Measurements from ENCODE around the gene RAB11B. TPM values are rescaled to one million over a fixed set of nuclear protein-coding genes. Genes with fewer than 3 reads are reported as not detected.

The RAB11B gene
- total RNA-seq, 1 experiment from 2014 or later, result 67.2 TPM

- DNase-seq (ENCODE audit: unreplicated experiment), result peak; percentile 79
- Mint-ChIP-seq H3K9me3 (ENCODE audit: unreplicated experiment) (no peaks in the 10 kb centered on the region), H3K4me1 (ENCODE audit: insufficient read depth, unreplicated experiment) (peaks cover 28% of the 10 kb centered on the region), H3K27me3 (ENCODE audit: insufficient read depth, unreplicated experiment) (no peaks in the 10 kb centered on the region), H3K4me3 (ENCODE audit: unreplicated experiment) (peak overlapping the region; percentile 39), H3K36me3 (ENCODE audit: insufficient read depth, unreplicated experiment) (peaks cover 6% of the 10 kb centered on the region), H3K27ac (ENCODE audit: low read depth, unreplicated experiment) (no peak overlapping the region)
- TF ChIP-seq, protein P1, sequence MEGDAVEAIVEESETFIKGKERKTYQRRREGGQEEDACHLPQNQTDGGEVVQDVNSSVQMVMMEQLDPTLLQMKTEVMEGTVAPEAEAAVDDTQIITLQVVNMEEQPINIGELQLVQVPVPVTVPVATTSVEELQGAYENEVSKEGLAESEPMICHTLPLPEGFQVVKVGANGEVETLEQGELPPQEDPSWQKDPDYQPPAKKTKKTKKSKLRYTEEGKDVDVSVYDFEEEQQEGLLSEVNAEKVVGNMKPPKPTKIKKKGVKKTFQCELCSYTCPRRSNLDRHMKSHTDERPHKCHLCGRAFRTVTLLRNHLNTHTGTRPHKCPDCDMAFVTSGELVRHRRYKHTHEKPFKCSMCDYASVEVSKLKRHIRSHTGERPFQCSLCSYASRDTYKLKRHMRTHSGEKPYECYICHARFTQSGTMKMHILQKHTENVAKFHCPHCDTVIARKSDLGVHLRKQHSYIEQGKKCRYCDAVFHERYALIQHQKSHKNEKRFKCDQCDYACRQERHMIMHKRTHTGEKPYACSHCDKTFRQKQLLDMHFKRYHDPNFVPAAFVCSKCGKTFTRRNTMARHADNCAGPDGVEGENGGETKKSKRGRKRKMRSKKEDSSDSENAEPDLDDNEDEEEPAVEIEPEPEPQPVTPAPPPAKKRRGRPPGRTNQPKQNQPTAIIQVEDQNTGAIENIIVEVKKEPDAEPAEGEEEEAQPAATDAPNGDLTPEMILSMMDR (IDR thresholded peaks at IDR 0.05; ENCODE audit: unreplicated experiment), result no peak
- ChIA-PET POLR2A (interaction anchor here (5.7 kb wide), 1 partner anchor 23 kb away, joined by 31 read pairs; the partner anchor contains the start of gene RAB11B), CTCF (interaction anchor here (0.7 to 3.5 kb wide), 3 partner anchors 10 to 21 kb away, joined by 3 to 24 read pairs (median 3); no protein-coding TSS in a partner anchor)
- BruUV-seq (replicated peaks), result no TSS peak
- intact Hi-C loops (cut with micrococcal nuclease), result no loop called here
Observed at GRCh38 chr19:8366961-8367326, 23.2 kb upstream of the RAB11B start.

DNA sequence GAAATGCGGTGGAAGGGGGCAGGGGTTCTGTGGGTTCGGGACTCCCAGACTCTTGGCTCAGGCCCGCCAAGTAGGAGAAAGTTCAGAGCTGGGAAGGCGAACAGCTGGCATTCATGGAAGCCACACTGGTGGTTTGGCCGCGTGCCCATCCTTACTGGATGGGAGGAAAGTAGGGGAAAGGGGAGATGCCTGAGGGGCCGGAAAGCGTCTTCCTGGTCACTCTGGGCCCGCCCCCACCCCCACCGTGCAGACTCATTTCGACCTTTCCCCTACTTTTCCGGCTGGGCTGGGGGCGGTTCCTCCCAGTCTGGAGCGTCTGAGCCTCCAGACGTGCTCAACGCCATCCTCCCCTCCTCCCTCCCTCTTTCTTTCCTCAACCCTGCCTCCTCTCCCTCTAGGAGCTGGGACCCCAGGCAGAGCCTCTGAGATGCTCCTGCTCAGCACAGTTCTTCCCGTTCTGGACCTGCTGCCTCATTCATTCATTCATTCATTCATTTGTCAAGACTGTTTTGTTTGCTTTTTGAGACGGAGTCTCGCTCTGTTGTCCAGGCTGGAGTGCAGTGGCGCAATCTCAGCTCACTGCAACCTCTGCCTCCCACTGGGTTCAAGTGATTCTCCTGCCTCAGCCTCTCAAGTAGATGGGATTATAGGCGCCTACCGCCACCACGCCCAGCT, 22.7 kb upstream of the RAB11B start:
- Mint-ChIP-seq H3K4me3 (ENCODE audit: unreplicated experiment) (peak overlapping the region; percentile 39), H3K27ac (ENCODE audit: low read depth, unreplicated experiment) (no peak overlapping the region), H3K27me3 (ENCODE audit: insufficient read depth, unreplicated experiment) (no peaks in the 10 kb centered on the region), H3K4me1 (ENCODE audit: insufficient read depth, unreplicated experiment) (peaks cover 24% of the 10 kb centered on the region), H3K9me3 (ENCODE audit: unreplicated experiment) (no peaks in the 10 kb centered on the region), H3K36me3 (ENCODE audit: insufficient read depth, unreplicated experiment) (peaks cover 6% of the 10 kb centered on the region)
- peak; percentile 100 for DNase-seq (ENCODE audit: unreplicated experiment)
- TF ChIP-seq, protein P1 (IDR thresholded peaks at IDR 0.05; ENCODE audit: unreplicated experiment), result no peak
- ChIA-PET CTCF (interaction anchor here (0.6 to 3.5 kb wide), 5 partner anchors 9 to 1208 kb away, joined by 3 to 24 read pairs (median 3); no protein-coding TSS in a partner anchor), POLR2A (interaction anchor here (1.3 to 5.7 kb wide), 2 partner anchors 22 to 77 kb away, joined by 4 to 31 read pairs; partner anchors contain the start of gene RAB11B)
- intact Hi-C loops (cut with micrococcal nuclease), result no loop called here
- BruUV-seq (replicated peaks), result no TSS peak

GRCh38 chr19:8370176-8371010, 19.8 kb upstream of the RAB11B start:
- no TSS peak for BruUV-seq (replicated peaks)
- POLR2A ChIA-PET, result interaction anchor here (1.8 kb wide), 1 partner anchor 20 kb away, joined by 3 read pairs; the partner anchor contains the start of gene RAB11B

More at GRCh38 chr19:8370176-8371010, 19.8 kb upstream of the RAB11B start:
- TF ChIP-seq, protein P1 (IDR thresholded peaks at IDR 0.05; ENCODE audit: unreplicated experiment), result no peak
- no peak overlapping the region for H3K27ac Mint-ChIP-seq (ENCODE audit: low read depth, unreplicated experiment)
- no peaks in the 10 kb centered on the region for H3K27me3 Mint-ChIP-seq (ENCODE audit: insufficient read depth, unreplicated experiment)
- intact Hi-C loops (cut with micrococcal nuclease), result no loop called here
- CTCF ChIA-PET, result interaction anchor here (0.7 to 3.5 kb wide), 2 partner anchors 16 to 20 kb away, joined by 3 to 24 read pairs; partner anchors contain the start of gene RAB11B
- H3K9me3 Mint-ChIP-seq (ENCODE audit: unreplicated experiment), result no peaks in the 10 kb centered on the region
- H3K4me3 Mint-ChIP-seq (ENCODE audit: unreplicated experiment), result no peak overlapping the region
- peak; percentile 37 for DNase-seq (ENCODE audit: unreplicated experiment)
- peaks cover 17% of the 10 kb centered on the region for H3K4me1 Mint-ChIP-seq (ENCODE audit: insufficient read depth, unreplicated experiment)
- H3K36me3 Mint-ChIP-seq (ENCODE audit: insufficient read depth, unreplicated experiment), result peaks cover 25% of the 10 kb centered on the region

All from MCF 10A (cell line).